DMS79 treated with DMSO at 0.1 percent for 48 hours (cell line): Measurements from ENCODE around the gene C19orf67.

Source experiments
- DNase-seq: peaks from one replicate; lab custom pipeline; 2025; lab: John Stamatoyannopoulos, UW

Gene C19orf67

GRCh38 chr19:14081797-14082674, 3.5 kb downstream of the C19orf67 start:
- DNase-seq = no peak

GRCh38 chr19:14080887-14081796, 4.4 kb downstream of the C19orf67 start:
- DNase-seq = peak; percentile 98

GRCh38 chr19:14078411-14078810, 7.2 kb downstream of the C19orf67 start:
- DNase-seq = no peak

GRCh38 chr19:14073925-14074838, 11.4 kb downstream of the C19orf67 start:
- DNase-seq = peak; percentile 47

- DNase-seq = peak; percentile 69
These were observed 12.2 kb downstream of the C19orf67 start for GRCh38 chr19:14073261-14073924.

GRCh38 chr19:14072535-14073260, 12.9 kb downstream of the C19orf67 start, which contains the start of gene MISP3:
Gene MISP3 (plus strand): TSS chr19:14072786. CDS start chr19:14073310, 524 bp downstream.
- peak; percentile 44 for DNase-seq

- no peak for DNase-seq
These were observed 15.1 kb downstream of the C19orf67 start for GRCh38 chr19:14070268-14071050.

- no peak for DNase-seq
These were observed 19.4 kb downstream of the C19orf67 start for GRCh38 chr19:14066134-14066533.

GRCh38 chr19:14063105-14063504, 22.5 kb downstream of the C19orf67 start:
- no peak for DNase-seq

- no peak for DNase-seq
These were observed 23.1 kb downstream of the C19orf67 start for GRCh38 chr19:14062558-14062855.

- no peak for DNase-seq
These were observed 23.6 kb downstream of the C19orf67 start, which contains the start of gene PALM3 for GRCh38 chr19:14061751-14062557. Gene PALM3 (minus strand): TSS chr19:14062076. CDS start chr19:14061980, 96 bp downstream.

- no peak for DNase-seq
These were observed 24.4 kb downstream of the C19orf67 start for GRCh38 chr19:14061081-14061749.

- DNase-seq = no peak
These were observed 25.9 kb downstream of the C19orf67 start for GRCh38 chr19:14059652-14060155.

- no peak for DNase-seq
These were observed 26.5 kb downstream of the C19orf67 start for GRCh38 chr19:14059093-14059480.

- DNase-seq = no peak
These were observed 27.1 kb downstream of the C19orf67 start for GRCh38 chr19:14058182-14059092.

GRCh38 chr19:14056741-14057356, 28.7 kb downstream of the C19orf67 start:
- DNase-seq = no peak
